ENCODE data around the gene FAM168A.

The FAM168A gene

DNA sequence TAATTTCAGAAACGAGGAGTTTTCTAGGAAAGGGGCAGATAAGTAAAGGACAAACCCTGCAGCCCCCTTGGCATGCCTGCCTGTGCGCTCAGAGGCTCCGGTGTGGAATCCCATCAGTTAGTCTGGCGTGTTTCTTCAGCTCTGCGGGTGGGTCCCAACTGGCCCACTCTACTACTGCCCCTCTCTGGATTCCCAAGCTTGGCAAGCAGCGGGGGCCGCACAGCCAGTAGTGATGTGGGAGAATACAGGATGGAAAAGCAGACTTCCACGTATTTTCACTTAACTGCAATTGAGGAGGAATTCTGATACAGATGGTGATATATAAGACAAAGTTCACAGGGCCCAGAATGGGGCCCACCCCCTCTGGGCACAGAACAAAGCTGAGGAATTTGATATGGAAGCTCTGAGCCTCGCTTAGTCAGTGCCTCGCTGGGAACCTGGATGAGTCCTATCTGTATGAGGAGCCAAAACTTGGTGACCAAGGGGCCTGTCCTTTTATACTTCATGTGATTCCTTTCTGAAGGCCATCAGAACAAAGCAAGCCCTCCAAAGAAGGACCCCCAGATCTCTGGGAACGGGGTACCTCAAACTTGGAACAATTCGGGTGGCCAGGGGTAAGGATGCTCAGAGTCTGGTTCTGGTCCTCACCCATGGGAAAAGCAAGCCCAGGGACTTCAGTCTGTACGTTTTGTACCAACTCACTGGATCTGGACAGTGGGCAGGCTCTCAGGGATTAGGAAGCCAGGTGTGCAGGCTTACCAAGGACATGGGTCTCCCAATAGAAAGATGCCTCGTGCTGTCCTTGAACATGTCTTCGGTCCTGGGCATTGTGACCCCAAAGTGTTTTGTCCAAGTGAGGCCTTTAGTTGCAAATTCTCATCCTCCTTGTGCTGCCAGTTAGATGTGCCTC is 195.7 kb downstream of the FAM168A start:
- no peak for DNase-seq
- H3K4me3 ChIP-seq (ENCODE audit: low read depth, low read length), result no peak overlapping the region
- H3K27me3 ChIP-seq (ENCODE audit: insufficient read depth, low read depth, severe bottlenecking), result no peaks in the 10 kb centered on the region
- no peaks in the 10 kb centered on the region for H3K9me3 ChIP-seq (ENCODE audit: severe bottlenecking)
- H3K27ac ChIP-seq, result peak overlapping the region; percentile 22; the same call in 1 of the 2 replicates
- no peak for TF ChIP-seq CTCF (IDR thresholded peaks at IDR 0.05; ENCODE audit: low read depth, low read length)
- H3K36me3 ChIP-seq, result peaks cover 34% of the 10 kb centered on the region

GRCh38 chr11:73401217-73401923 is 196.5 kb downstream of the FAM168A start:
- Histone ChIP-seq H3K9me3 (ENCODE audit: severe bottlenecking) (no peaks in the 10 kb centered on the region), H3K27ac (no peak overlapping the region), H3K27me3 (ENCODE audit: insufficient read depth, low read depth, severe bottlenecking) (no peaks in the 10 kb centered on the region), H3K4me3 (ENCODE audit: low read depth, low read length) (no peak overlapping the region), H3K36me3 (peaks cover 35% of the 10 kb centered on the region)
- peak; percentile 40 for DNase-seq
- TF ChIP-seq CTCF (IDR thresholded peaks at IDR 0.05; ENCODE audit: low read depth, low read length), result no peak

GRCh38 chr11:73400293-73400692 is 197.6 kb downstream of the FAM168A start:
- no peak overlapping the region for H3K4me3 ChIP-seq (ENCODE audit: low read depth, low read length)
- DNase-seq, result no peak
- H3K27me3 ChIP-seq (ENCODE audit: insufficient read depth, low read depth, severe bottlenecking), result no peaks in the 10 kb centered on the region
- peaks cover 38% of the 10 kb centered on the region for H3K36me3 ChIP-seq
- no peak overlapping the region for H3K27ac ChIP-seq
- no peaks in the 10 kb centered on the region for H3K9me3 ChIP-seq (ENCODE audit: severe bottlenecking)
- TF ChIP-seq CTCF (IDR thresholded peaks at IDR 0.05; ENCODE audit: low read depth, low read length), result no peak

DNA sequence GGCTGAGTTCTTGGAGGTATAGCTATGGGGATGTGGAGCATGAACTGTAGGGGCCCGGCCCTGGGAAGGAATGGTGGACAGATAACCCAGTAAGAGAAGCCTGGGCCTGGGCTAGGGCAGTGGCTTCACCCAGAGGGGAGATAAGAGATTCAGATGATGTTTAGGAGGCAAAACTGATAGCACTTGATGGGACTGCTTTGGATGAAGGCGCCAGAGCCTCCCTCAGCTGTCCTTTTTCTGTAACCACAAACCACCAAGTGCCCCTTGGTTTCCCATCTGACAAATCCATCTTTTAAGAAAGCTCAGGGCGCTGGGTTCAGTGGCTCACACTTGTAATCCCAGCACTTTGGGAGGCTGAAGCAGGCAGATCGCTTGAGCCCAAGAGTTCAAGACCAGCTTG is 198.3 kb downstream of the FAM168A start:
- no peak overlapping the region for H3K4me3 ChIP-seq (ENCODE audit: low read depth, low read length)
- no peak for TF ChIP-seq CTCF (IDR thresholded peaks at IDR 0.05; ENCODE audit: low read depth, low read length)
- no peaks in the 10 kb centered on the region for H3K9me3 ChIP-seq (ENCODE audit: severe bottlenecking)
- DNase-seq, result no peak
- H3K27ac ChIP-seq, result peak overlapping the region; percentile 29; the same call in 1 of the 2 replicates
- no peaks in the 10 kb centered on the region for H3K27me3 ChIP-seq (ENCODE audit: insufficient read depth, low read depth, severe bottlenecking)
- H3K36me3 ChIP-seq, result peaks cover 38% of the 10 kb centered on the region

GRCh38 chr11:73399159-73399590 is 198.7 kb downstream of the FAM168A start:
- Histone ChIP-seq H3K27ac (peak overlapping the region; percentile 29; the same call in 1 of the 2 replicates), H3K27me3 (ENCODE audit: insufficient read depth, low read depth, severe bottlenecking) (no peaks in the 10 kb centered on the region), H3K4me3 (ENCODE audit: low read depth, low read length) (no peak overlapping the region), H3K9me3 (ENCODE audit: severe bottlenecking) (no peaks in the 10 kb centered on the region), H3K36me3 (peaks cover 41% of the 10 kb centered on the region)
- no peak for TF ChIP-seq CTCF (IDR thresholded peaks at IDR 0.05; ENCODE audit: low read depth, low read length)
- no peak for DNase-seq
